GM12878 (cell line): ENCODE data around the gene SLC43A1. TPM values are rescaled to one million over a fixed set of nuclear protein-coding genes. Genes with fewer than 3 reads are reported as not detected.
A peak's percentile ranks its signal among the peaks of the same experiment; 100 is the strongest.

ENCODE experiments used
- ATAC-seq: fragments of 200-7000 bp; cut with Tn5 transposase; 3 replicates; pipeline ENCODE4 v1.9.1; 2020; ENCODE audit warnings: mild to moderate bottlenecking, moderate library complexity
- BruUV-seq: library from RNA; stranded (reverse); fragments of 400-500 nt; replicated peaks from 2 replicates; lab custom pipeline; 2021; lab: Mats Ljungman, UMichigan
- CTCF ChIA-PET: fragments of 300-600 bp; sonication (Branson Sonifier 250); formaldehyde crosslinking; extraction: SDS; loops from one replicate; lab custom pipeline; 2021; ENCODE audit warnings: inconsistent platforms; lab: Yijun Ruan, JAX
- POLR2A ChIA-PET: fragments of 350-600 bp; formaldehyde crosslinking; extraction: SDS; loops from one replicate; lab custom pipeline; 2021; ENCODE audit warnings: inconsistent platforms; lab: Charles Lee
- RAD21 ChIA-PET: fragments of 300-600 bp; sonication (Branson Sonifier 250); formaldehyde crosslinking; loops from one replicate; lab custom pipeline; 2023; ENCODE audit warnings: antibody characterized with exemption; ENCODE audit not compliant: unreplicated experiment; lab: Charles Lee
- SMC1A ChIA-PET: fragments of 300-600 bp; sonication (Branson Sonifier 250); formaldehyde crosslinking; loops from one replicate; lab custom pipeline; 2023; ENCODE audit not compliant: unreplicated experiment, uncharacterized antibody; lab: Charles Lee
- DNase-seq: peaks from one replicate; pipeline ENCODE4 v3.0.0-alpha.2; 2011; ENCODE audit warnings: low read depth, low spot score
- FAIRE-seq: peaks from 3 replicates; lab custom pipeline; 2011; peaks lifted over from hg19 to GRCh38; lab: Jason Lieb, UNC
- H2AFZ ChIP-seq: 2 replicates; pipeline ENCODE4 v1.6.0; 2011; ENCODE audit warnings: low read depth, low read length, control low read depth; ENCODE audit not compliant: control insufficient read depth
- H3K27ac ChIP-seq: 2 replicates; pipeline ENCODE4 v1.5.1; 2011; ENCODE audit warnings: control low read depth; ENCODE audit not compliant: control insufficient read depth, insufficient read depth
- H3K27me3 ChIP-seq, 2 experiments: replicated peaks in 1 of 2; 2 replicates each; pipeline versions ENCODE4 v1.6.0 to v1.6.1; 2011; ENCODE audit warnings: low read length in 1 of 2; ENCODE audit not compliant: control insufficient read depth in 2 of 2, insufficient read depth in 2 of 2
- H3K36me3 ChIP-seq, 2 experiments: 2 replicates each; pipeline ENCODE4 v1.5.1; 2011; ENCODE audit warnings: low read length in 1 of 2; ENCODE audit not compliant: control insufficient read depth in 2 of 2, insufficient read depth in 2 of 2
- H3K4me1 ChIP-seq: 2 replicates; pipeline ENCODE4 v1.6.1; 2011; ENCODE audit warnings: mild to moderate bottlenecking, low read length, moderate library complexity, mixed read lengths; ENCODE audit not compliant: control insufficient read depth, insufficient read depth
- H3K4me2 ChIP-seq: 2 replicates; pipeline ENCODE4 v1.6.0; 2011; ENCODE audit warnings: control low read depth; ENCODE audit not compliant: control insufficient read depth, insufficient read depth
- H3K4me3 ChIP-seq: fragments of 200-600 bp; sonication (generic); 2 replicates; pipeline ENCODE4 v1.5.1; 2016
- H3K79me2 ChIP-seq: 2 replicates; pipeline ENCODE4 v1.6.0; 2011; ENCODE audit warnings: low read length; ENCODE audit not compliant: control insufficient read depth, insufficient read depth
- H3K9ac ChIP-seq: 2 replicates; pipeline ENCODE4 v1.8.0; 2011; ENCODE audit warnings: low read length, control low read depth, mixed read lengths; ENCODE audit not compliant: control insufficient read depth, insufficient read depth
- H3K9me3 ChIP-seq: replicated peaks from 3 replicates; pipeline ENCODE4 v1.5.1; 2011; ENCODE audit warnings: mild to moderate bottlenecking, low read length; ENCODE audit not compliant: control insufficient read depth, insufficient read depth
- H4K20me1 ChIP-seq: 2 replicates; pipeline ENCODE4 v1.6.0; 2011; ENCODE audit not compliant: control insufficient read depth, insufficient read depth
- CBX5 ChIP-seq: sonication (generic); IDR thresholded peaks from 2 replicates; pipeline ENCODE4 v1.6.1; 2016; ENCODE audit warnings: low read depth, moderate library complexity, mild to moderate bottlenecking, inconsistent platforms
- EGR1 ChIP-seq, 2 experiments: IDR thresholded peaks; 1 replicate in 1 of 2; 2 replicates in 1 of 2; pipeline ENCODE4 v1.6.1; 2011 to 2012; ENCODE audit warnings: low read depth in 2 of 2, low read length in 2 of 2, borderline replicate concordance in 1 of 2, mild to moderate bottlenecking in 1 of 2, moderate library complexity in 1 of 2
- ETV6 ChIP-seq, 2 experiments: fragments of 450-650 bp in 1 of 2; IDR thresholded peaks in 1 of 2; conservative IDR thresholded peaks in 1 of 2; 2 replicates each; pipeline ENCODE4 v1.6.1; 2014; ENCODE audit warnings: antibody characterized with exemption in 1 of 2, borderline replicate concordance in 1 of 2, low read depth in 1 of 2, mild to moderate bottlenecking in 1 of 2, moderate library complexity in 1 of 2
- GABPA ChIP-seq: IDR thresholded peaks from 2 replicates; pipeline ENCODE4 v1.6.1; 2014; ENCODE audit warnings: antibody characterized with exemption, low read depth, mild to moderate bottlenecking, inconsistent platforms
- MEF2A ChIP-seq: IDR thresholded peaks from 2 replicates; pipeline ENCODE4 v1.6.1; 2011; ENCODE audit warnings: low read depth, mild to moderate bottlenecking, low read length, moderate library complexity; ENCODE audit not compliant: insufficient read depth
- POLR2A ChIP-seq: IDR thresholded peaks from 2 replicates; pipeline ENCODE4 v1.6.1; 2011; ENCODE audit warnings: low read depth, mild to moderate bottlenecking, low read length
- POLR2AphosphoS5 ChIP-seq: IDR thresholded peaks from 2 replicates; pipeline ENCODE4 v1.6.1; 2011; ENCODE audit warnings: mild to moderate bottlenecking, low read length, inconsistent platforms
- ZZZ3 ChIP-seq: IDR thresholded peaks from 2 replicates; pipeline ENCODE4 v1.6.1; 2011; ENCODE audit warnings: low read depth; ENCODE audit not compliant: control insufficient read depth, insufficient read length
- WGBS: methylation state at CpG from one replicate; pipeline ENCODE4 v1.1.6; 2016; ENCODE audit warnings: low lambda C conversion rate; ENCODE audit not compliant: insufficient replicate concordance, insufficient coverage; ENCODE audit errors: missing lambda C conversion rate; 5-methylcytosine and 5-hydroxymethylcytosine counted together
- in situ Hi-C: fragments of 300-500 bp; cut with MboI; formaldehyde crosslinking; loops from 9 replicates; pipeline ENCODE4 v1.14.3; 2018; ENCODE audit warnings: mixed read lengths
- intact Hi-C: fragments of 100-400 bp; cut with micrococcal nuclease; formaldehyde crosslinking; loops from one replicate; pipeline ENCODE4 v1.14.2; 2022; ENCODE audit not compliant: unreplicated experiment
- polyA plus RNA-seq, 11 experiments: library from polyadenylated mRNA; depleted of rRNA in 4 of 11; unstranded in 6 of 11; stranded (reverse) in 5 of 11; fragments of >200 nt; fragmentation: Nextera tagmentation in 4 of 11; fragmentation: Illumina TruSeq in 1 of 11; extraction: Ambion mirVana in 4 of 11; extraction: Trizol in 1 of 11; gene quantifications; 1 replicate in 1 of 11; 2 replicates in 10 of 11; pipeline versions ENCODE4 v1.2.1 to v1.2.3, GENCODE V29; 2011 to 2016; ENCODE audit warnings: inconsistent platforms in 2 of 11, missing spikeins in 2 of 11, low read depth in 1 of 11
- total RNA-seq, 4 experiments: library from RNA; depleted of rRNA in 3 of 4; stranded (reverse); fragments of >200 nt in 3 of 4; fragmentation: Illumina TruSeq in 1 of 4; extraction: Trizol in 1 of 4; gene quantifications; 2 replicates each; pipeline versions ENCODE4 v1.2.1 to v1.2.3, GENCODE V29; 2013 to 2021

SLC43A1 gene
- total and polyA plus RNA-seq, 10 of the 15 experiments (the other 5 are each of a cell fraction or from before 2014, with no cell fraction given) = 1.0 to 17.8 (median 12.6) TPM

- POLR2A ChIA-PET = interaction anchor here (0.6 to 1.2 kb wide), 5 partner anchors 23 to 130 kb away, joined by 3 to 5 read pairs (median 4); no protein-coding TSS in a partner anchor
- 9% methylated on average over 9 of the region's 16 CpGs for WGBS
- Histone ChIP-seq H3K4me3 (peak overlapping the region; percentile 79; the same call in 1 of the 2 replicates), H3K36me3 (no peaks in the 10 kb centered on the region), H3K79me2 (no peaks in the 10 kb centered on the region), H3K4me1 (peaks cover 20% of the 10 kb centered on the region), H3K9me3 (no peaks in the 10 kb centered on the region), H3K9ac (no peak overlapping the region), H3K4me2 (peak overlapping the region; percentile 92), H4K20me1 (0 out of 2 replicates have a peak, but pooled peaks cover 2% of the 10 kb centered on the region), H2AFZ (no peak overlapping the region; the same call in 1 of the 2 replicates), H3K27ac (no peak overlapping the region), H3K27me3 (peaks cover 5 to 10% of the 10 kb centered on the region in 2 experiments)
- no TSS peak for BruUV-seq
- DNase-seq = no peak
- no peak for TF ChIP-seq CBX5
- no peak for TF ChIP-seq EGR1 (IDR thresholded peaks at IDR 0.05; ENCODE audit: borderline replicate concordance in 1 of 2, low read depth in 2 of 2, low read length in 2 of 2)
- TF ChIP-seq ZZZ3 = no peak
- TF ChIP-seq POLR2A = no peak
- TF ChIP-seq POLR2AphosphoS5 = no peak
- TF ChIP-seq GABPA = no peak
- no peak for TF ChIP-seq MEF2A
- no peak for TF ChIP-seq ETV6 (conservative IDR thresholded peaks at IDR 0.05 in 1 of 2, IDR thresholded peaks at IDR 0.05 in 1 of 2; ENCODE audit: borderline replicate concordance in 1 of 2, low read depth in 1 of 2)
- in situ Hi-C loops = no loop called here
- CTCF ChIA-PET = interaction anchor here (0.6 to 9.4 kb wide), 49 partner anchors 8 to 899 kb away, joined by 3 to 321 read pairs (median 5); partner anchors contain the start of genes CLP1, SLC43A1, SSRP1 and TIMM10
- no peak for FAIRE-seq
- ATAC-seq = no peak
- RAD21 ChIA-PET = interaction anchor here (0.6 to 3.8 kb wide), 32 partner anchors 10 to 187 kb away, joined by 3 to 79 read pairs (median 5); partner anchors contain the start of gene SLC43A1
- intact Hi-C loops = no loop called here
- SMC1A ChIA-PET = interaction anchor here (0.6 to 5.1 kb wide), 20 partner anchors 9 to 184 kb away, joined by 3 to 95 read pairs (median 5); partner anchors contain the start of genes SLC43A1, TIMM10, TNKS1BP1 and UBE2L6
Measured at GRCh38 chr11:57458060-57458409, 57.5 kb downstream of the SLC43A1 start.
